ENCODE measurements around the gene NDUFS3.

DNA sequence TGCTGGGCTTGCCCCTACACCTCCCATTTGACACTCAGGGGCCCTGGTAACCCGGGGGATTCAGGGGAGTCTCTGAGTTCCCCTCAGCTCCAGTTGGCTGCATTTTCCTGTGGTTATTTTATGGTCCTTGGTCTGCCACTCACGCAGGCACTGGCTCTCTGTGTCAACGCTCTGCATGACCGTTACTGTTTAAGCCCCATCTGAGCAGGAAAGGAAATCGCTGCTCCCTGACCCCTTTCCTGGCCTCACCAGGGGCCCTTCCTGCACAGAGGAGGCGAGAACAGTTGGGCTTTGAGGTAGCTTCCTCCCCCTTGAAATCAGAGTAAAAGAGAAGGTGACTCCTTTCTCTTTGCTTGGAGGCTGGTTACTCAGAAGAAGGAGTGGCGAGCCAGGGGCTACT is 12.9 kb downstream of the NDUFS3 start:
- TF ChIP-seq CTCF (IDR thresholded peaks at IDR 0.05) (no peak), ZFX (IDR thresholded peaks at IDR 0.05; ENCODE audit: borderline replicate concordance) (no peak)
